ENCODE measurements around the gene MMP23B.
"Not testable (repeated sequence)": the region's sequence is repeated elsewhere in the genome, so short reads cannot be mapped to it uniquely, and the experiment has no call there.

Gene MMP23B

GRCh38 chr1:1634613-1635012 lies 2.6 kb downstream of the MMP23B start:
- DNase-seq = not testable (repeated sequence)

DNA sequence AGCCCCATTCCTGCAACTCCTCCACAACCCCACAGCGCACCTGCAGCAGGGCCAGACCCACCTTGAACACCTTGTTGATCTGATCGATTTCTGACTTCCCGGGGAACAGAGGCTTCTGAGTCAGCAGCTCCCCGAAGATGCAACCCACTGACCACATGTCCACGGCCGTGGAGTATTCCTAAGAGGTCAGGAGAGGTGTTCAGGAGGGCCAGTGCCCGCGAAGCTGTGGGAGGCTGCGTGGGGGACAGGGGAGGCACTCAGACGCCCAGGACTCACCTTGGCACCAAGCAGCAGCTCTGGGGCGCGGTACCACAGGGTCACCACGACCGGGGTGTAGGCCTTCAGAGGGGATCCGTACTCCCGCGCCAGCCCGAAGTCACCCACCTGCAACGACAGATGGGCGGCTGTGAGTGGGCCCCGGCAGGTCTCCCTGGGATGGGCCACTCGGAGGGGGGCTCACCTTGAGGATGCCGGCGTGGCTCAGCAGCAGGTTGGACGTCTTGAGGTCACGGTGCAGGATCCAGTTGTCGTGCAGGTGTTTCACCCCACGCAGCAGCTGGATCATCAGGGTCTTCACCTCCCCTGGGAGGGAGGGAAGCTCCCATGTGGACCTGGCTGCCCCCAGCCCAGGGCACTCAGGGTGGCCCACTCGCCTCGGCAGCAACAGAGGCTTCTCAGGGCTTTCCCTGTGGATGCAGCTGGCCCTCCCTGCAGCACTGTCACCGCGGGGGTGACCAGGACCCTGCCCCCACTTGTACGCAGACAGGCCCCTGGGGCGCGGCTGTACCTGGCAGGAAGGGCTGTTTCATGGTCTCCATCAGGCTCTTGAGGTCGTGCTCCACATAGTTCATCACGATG lies 4.9 kb downstream of the MMP23B start:
- DNase-seq = not testable (repeated sequence)

- DNase-seq = not testable (repeated sequence)
These were observed 5.5 kb downstream of the MMP23B start for GRCh38 chr1:1637479-1637875.

DNA sequence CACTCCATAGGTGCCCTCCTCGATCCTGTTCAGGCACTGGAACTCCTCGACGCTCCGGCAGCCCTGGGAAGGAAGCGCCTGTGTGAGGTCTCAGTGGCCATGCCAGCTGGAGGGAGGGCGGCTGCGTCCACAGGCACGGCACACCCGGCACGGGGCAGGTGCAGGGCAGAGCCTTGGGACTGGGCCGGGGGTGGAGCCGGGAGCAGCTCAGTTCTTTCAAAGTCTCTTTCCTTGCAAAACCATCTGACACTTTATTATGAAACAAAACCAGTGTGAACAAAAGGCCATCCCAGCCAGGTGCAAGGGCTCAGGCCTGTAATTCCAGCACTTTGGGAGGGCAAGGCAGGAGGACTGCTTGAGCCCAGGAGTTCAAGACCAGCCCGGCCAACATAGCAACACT lies 6.6 kb downstream of the MMP23B start:
- not testable (repeated sequence) for DNase-seq

DNA sequence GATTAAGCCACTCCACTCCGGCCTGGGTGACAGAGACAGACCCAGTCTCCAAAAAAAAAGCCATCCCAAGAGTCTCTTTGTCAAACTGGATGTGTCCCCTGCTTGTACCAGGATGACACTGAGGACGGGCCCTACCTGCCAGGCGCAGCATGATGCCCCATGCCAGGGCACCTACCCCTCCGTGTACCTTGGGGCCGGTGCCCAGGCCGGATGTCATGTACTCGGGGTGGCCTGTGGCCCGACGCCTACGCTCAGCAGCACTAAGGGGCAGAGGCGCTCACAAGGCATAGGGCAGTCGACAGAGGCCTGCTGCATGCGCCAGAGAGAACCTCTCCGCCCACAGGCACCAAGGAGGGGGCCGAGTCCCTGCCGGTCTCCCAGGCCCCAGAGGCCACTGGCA lies 7.4 kb downstream of the MMP23B start:
- not testable (repeated sequence) for DNase-seq

GRCh38 chr1:1640081-1640480 lies 8.1 kb downstream of the MMP23B start:
- not testable (repeated sequence) for DNase-seq

- DNase-seq = not testable (repeated sequence)
These were observed 8.9 kb downstream of the MMP23B start for GRCh38 chr1:1640711-1641461.

- not testable (repeated sequence) for DNase-seq
These were observed 14.4 kb downstream of the MMP23B start for GRCh38 chr1:1646326-1646725.

- not testable (repeated sequence) for DNase-seq
These were observed 15.7 kb downstream of the MMP23B start for GRCh38 chr1:1647567-1648241.

DNA sequence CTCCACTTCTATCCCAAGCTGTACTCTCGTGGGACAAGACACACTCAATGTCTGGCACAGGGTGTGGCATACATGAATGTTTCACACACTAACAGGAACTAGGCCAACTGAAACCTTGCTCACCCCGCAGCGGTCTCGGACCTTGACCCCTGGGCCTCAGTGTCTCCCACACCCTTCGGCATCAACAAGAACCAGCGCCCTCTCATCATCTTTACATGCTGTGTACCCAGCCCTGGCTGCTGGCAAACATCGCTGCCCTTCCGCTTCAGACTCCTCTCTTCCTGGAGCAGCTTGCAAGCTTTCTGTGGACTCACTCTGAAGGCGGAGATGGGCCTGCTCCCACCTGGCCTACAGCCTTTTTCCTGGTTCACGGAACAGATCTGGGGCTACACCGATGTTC lies 16.3 kb downstream of the MMP23B start:
- not testable (repeated sequence) for DNase-seq

- DNase-seq = peak; percentile 99
These were observed 26.9 kb downstream of the MMP23B start, which contains the start of gene CDK11B for GRCh38 chr1:1658583-1659549. TSS of gene CDK11B (minus strand) at chr1:1659004. CDS start at chr1:1657485, 1,519 bp downstream.

DNA sequence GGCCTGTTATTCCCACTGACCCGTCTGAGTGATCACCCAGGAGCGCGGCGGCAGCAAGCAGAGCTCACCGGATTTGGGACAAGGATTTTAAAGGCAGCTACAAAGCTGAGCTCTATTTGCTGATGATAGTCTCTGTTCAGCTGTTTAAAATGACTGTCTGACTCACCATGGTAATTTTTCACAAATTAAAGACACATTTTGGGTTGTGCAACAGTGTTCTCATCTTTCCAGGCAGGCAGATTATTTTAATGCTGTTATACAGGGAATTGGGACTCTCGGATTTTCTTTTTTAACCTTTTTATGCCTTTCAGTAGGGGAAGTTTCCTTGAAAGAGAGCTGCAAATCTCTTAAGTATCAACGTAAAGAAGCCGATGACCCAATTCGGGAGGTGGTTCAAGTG lies 30.4 kb downstream of the MMP23B start:
- not testable (repeated sequence) for DNase-seq

- not testable (repeated sequence) for DNase-seq
These were observed 31.0 kb downstream of the MMP23B start for GRCh38 chr1:1662830-1663560.

- not testable (repeated sequence) for DNase-seq
These were observed 32.3 kb downstream of the MMP23B start for GRCh38 chr1:1664318-1664717.

DNA sequence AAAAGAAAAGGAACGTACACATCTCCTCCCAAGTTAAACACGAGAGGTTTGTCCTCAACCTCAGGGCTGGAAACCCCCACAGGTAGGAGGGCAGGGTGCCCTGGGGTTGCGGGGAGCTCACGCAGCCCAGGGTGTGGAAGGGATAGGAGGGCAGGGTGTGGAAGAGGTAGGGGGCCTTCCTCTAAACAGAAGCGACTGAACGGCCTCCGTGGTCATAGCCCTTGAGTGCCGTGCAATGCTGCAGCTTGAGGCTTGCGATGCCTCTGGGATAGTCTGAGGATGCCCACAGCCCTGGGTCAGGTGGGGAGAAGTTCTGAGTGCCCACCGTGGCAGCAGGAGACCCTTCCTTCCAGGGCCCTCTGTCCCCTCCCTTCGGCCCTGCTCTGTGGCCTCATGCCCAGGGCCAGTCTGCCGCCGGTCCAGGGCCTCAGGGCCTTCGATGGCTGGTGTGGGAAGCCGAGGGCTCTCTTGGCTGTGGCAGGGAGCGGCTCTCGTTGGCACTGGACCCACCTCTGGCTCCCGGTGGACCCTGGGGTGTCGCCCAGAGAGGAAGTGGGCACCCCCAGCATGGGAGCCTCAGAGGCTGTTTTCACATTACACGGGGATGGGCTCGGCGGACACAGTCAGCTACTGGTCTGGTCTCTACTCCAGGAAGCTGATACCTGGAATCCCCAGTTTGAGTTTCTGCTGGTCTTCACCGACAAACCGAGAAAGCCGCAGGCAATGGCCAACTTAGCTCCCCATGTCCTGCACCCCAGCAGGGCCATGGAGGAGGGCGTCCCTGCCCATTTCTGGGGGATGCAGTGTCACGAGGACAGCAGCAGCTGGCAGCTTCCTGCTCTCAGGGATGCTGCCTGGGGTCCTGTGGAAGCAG lies 33.2 kb downstream of the MMP23B start:
- no peak for DNase-seq

DNA sequence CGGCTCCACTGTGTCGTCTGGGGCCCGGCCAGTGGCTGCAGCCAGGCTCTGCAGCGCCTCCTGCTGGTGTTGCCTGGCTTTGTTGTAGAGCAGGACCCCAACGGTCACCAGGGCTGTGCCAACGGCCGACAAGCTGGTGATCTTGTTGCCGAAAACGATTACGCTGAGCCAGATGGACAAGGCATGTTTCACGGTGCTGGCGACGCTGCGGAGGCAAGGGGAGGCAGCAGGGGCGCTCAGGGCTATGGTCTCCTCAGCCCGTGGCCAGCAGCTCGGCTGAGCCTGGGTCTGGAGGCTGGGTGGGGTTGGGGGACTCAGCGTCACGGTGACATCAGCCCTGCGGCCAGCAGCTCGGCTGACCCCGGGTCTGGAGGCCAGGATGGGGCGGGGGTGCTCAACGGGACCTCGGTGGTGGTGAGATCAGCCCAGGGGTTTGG lies 33.9 kb downstream of the MMP23B start:
- peak; percentile 60 to 62 for DNase-seq

DNA sequence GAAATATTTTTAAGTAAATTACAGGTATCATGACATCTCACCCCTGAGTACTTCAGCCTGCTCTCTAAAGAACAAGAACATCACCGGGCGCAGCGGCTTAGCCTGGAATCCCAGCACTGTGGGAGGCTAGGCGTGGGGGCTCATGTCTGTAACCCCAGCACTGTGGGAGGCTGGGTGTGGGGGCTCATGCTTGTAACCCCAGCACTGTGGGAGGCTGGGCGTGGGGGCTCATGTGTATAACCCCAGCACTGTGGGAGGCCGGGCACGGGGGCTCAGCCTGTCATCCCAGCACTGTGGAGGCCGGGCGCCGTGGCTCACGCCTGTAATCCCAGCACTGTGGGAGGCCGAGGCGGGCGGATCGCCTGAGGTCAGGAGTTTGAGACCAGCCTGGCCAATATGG lies 34.6 kb downstream of the MMP23B start:
- DNase-seq = no peak

DNA sequence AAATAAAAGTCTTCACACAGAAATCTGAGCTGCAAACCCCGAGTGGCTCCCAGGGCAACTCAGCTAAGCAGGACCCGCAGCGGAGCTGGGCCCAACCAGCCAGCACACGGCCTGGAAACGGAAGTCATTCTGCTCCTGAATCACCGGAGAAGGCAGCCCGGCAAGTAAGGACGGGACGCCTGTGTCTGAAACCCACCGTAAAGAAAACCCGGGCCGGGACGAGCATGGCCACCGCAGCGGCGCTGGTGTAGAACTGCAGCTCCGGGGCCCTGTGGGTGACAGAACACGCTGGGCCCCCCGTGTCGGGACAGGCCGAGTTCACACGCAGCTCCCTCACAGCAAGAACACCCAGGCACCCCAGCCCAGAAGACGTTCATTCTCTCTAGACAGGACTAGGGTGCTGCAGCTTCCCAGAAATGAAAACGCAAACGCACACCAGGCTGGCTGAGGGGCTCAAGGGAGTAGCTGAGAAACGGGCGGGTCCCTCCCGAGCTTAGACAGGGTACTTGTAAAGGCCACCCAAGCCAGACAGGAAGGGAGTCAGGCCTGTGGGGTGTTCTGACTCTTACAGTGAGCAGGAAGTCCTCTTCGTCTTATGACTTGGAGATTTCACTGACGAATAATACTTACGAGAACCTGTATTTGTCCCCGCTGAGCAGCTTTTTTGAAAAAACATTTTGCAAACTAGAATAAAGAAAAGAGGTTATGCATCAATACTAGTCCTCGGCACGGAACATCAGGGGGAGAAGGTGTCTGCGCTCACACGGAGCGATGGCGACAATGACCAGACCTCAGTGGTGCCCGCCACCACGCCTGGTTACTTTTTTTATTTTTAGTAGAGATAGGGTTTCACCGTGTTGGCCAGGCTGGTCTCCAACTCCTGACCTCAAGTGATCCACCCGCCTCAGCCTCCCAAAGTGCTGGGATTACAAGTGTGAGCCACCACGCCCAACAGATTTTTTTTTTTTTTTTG lies 37.8 kb downstream of the MMP23B start:
- DNase-seq = no peak

GRCh38 chr1:1670866-1671265 lies 38.9 kb downstream of the MMP23B start:
- no peak for DNase-seq
